Adrenal gland (tissue), 5 donors: ENCODE data around the gene MFAP3L.

Experiments
- POLR2A ChIP-seq, 2 donors: fragments of 450-650 bp; IDR thresholded peaks; one replicate each; pipeline ENCODE4 v1.6.1; 2017; ENCODE audit warnings: antibody characterized with exemption in 2 of 2, mild to moderate bottlenecking in 2 of 2, moderate library complexity in 1 of 2
- TF ChIP-seq, protein P1 (sequence below), 6 experiments: fragments of 450-650 bp in 4 of 6; fragments of 200-600 bp in 2 of 6; sonication (generic) in 1 of 6; IDR thresholded peaks; 1 replicate in 5 of 6; 2 replicates in 1 of 6; pipeline versions ENCODE4 v1.5.1 to v1.8.0; 2016 to 2021; ENCODE audit warnings: antibody characterized with exemption in 6 of 6, mild to moderate bottlenecking in 2 of 6, moderate library complexity in 1 of 6
- donor health status: DM: no; HTN: no; CAD: no.

- TF ChIP-seq, protein P1, sequence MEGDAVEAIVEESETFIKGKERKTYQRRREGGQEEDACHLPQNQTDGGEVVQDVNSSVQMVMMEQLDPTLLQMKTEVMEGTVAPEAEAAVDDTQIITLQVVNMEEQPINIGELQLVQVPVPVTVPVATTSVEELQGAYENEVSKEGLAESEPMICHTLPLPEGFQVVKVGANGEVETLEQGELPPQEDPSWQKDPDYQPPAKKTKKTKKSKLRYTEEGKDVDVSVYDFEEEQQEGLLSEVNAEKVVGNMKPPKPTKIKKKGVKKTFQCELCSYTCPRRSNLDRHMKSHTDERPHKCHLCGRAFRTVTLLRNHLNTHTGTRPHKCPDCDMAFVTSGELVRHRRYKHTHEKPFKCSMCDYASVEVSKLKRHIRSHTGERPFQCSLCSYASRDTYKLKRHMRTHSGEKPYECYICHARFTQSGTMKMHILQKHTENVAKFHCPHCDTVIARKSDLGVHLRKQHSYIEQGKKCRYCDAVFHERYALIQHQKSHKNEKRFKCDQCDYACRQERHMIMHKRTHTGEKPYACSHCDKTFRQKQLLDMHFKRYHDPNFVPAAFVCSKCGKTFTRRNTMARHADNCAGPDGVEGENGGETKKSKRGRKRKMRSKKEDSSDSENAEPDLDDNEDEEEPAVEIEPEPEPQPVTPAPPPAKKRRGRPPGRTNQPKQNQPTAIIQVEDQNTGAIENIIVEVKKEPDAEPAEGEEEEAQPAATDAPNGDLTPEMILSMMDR (IDR thresholded peaks at IDR 0.05), result no peak
- TF ChIP-seq POLR2A (IDR thresholded peaks at IDR 0.05), result no peak
Observed at GRCh38 chr4:169985881-169986280, 40.3 kb downstream of the MFAP3L start.
